ENCODE results near the gene OASL.

GRCh38 chr12:120984351-120984898 lies 54.6 kb downstream of the OASL start:
- TF ChIP-seq POLR2AphosphoS5 (IDR thresholded peaks at IDR 0.05; ENCODE audit: borderline replicate concordance, low read depth, low read length) (no peak), FOXP2 (optimal IDR thresholded peaks at IDR 0.05; ENCODE audit: control extremely low read depth, extremely low read length, insufficient read depth) (no peak)
